Uterus (tissue), 2 donors: ENCODE data around the gene RPTN.

Experiments used
- CTCF ChIP-seq, 4 experiments: fragments of 200-600 bp in 2 of 4; fragments of 450-650 bp in 2 of 4; sonication (generic) in 2 of 4; IDR thresholded peaks; one replicate each; pipeline ENCODE4 v1.5.1; 2016 to 2019; ENCODE audit warnings: antibody characterized with exemption in 4 of 4, mild to moderate bottlenecking in 2 of 4, moderate library complexity in 1 of 4
- POLR2A ChIP-seq, 2 donors: fragments of 450-650 bp; IDR thresholded peaks; one replicate each; pipeline ENCODE4 v1.6.1; 2016; ENCODE audit warnings: antibody characterized with exemption in 2 of 2, mild to moderate bottlenecking in 1 of 2, moderate library complexity in 1 of 2

GRCh38 chr1:152148981-152149380, 10.0 kb downstream of the RPTN start:
- TF ChIP-seq CTCF (IDR thresholded peaks at IDR 0.05) (no peak), POLR2A (IDR thresholded peaks at IDR 0.05) (no peak)
